HT1080 (cell line): ENCODE results near the gene DIAPH2. TPM values are rescaled to one million over a fixed set of nuclear protein-coding genes. Genes with fewer than 3 reads are reported as not detected.

Source experiments
- DNase-seq: peaks from one replicate; pipeline ENCODE4 v3.0.0-alpha.2; 2015; ENCODE audit warnings: low read depth
- total RNA-seq: library from RNA; depleted of rRNA; stranded (reverse); fragments of >200 nt; shearing (Covaris generic); gene quantifications from 2 replicates; pipeline ENCODE4 v1.2.3, GENCODE V29; 2014

The DIAPH2 gene
- total RNA-seq, 1 experiment from 2014 or later, result 7.6 TPM

GRCh38 chrX:97446298-97446882, 761.7 kb downstream of the DIAPH2 start:
- no peak for DNase-seq

- no peak for DNase-seq
Measured at GRCh38 chrX:97447306-97447705, 762.7 kb downstream of the DIAPH2 start.

GRCh38 chrX:97452283-97452682, 767.6 kb downstream of the DIAPH2 start:
- no peak for DNase-seq

DNA sequence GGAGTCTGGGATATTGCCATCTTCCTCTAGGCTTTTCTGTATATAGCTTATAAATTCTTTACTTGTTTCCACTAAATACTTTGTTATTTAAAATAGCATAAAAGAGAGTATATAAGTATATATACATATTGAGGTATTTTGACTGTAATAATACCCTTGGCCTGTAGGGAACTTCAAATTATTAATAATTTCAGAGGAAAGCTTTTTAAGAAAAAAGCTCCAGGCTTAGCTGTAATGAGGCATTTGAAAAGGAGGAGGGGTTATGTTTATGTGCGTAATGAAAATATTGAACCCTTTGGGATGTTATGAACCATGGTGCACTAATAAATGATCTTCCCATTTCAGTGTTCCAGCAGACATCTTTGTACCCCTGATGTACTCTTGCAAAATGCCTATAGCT, 777.1 kb downstream of the DIAPH2 start:
- no peak for DNase-seq

- DNase-seq, result peak; percentile 0
Measured at GRCh38 chrX:97471071-97471470, 786.4 kb downstream of the DIAPH2 start.

DNA sequence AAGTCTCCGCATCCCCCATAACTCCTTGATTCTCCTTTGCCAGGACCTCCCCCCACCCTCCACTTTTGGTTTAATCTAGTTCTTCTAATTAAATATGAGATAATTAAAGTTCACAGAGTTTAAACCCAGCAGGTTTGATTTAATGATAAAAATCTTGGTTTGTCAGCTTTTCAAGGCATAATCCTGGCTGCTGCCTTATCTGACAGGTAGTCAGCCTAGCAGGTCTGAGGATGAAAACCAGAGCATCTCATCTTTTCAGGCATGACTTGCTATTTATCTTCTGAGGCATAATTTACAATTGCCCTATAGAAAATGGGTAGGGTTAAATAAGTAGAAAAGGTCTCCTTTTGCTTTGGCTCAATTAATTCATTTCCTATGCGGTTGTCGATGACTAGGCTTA, 790.3 kb downstream of the DIAPH2 start:
- DNase-seq, result no peak

DNA sequence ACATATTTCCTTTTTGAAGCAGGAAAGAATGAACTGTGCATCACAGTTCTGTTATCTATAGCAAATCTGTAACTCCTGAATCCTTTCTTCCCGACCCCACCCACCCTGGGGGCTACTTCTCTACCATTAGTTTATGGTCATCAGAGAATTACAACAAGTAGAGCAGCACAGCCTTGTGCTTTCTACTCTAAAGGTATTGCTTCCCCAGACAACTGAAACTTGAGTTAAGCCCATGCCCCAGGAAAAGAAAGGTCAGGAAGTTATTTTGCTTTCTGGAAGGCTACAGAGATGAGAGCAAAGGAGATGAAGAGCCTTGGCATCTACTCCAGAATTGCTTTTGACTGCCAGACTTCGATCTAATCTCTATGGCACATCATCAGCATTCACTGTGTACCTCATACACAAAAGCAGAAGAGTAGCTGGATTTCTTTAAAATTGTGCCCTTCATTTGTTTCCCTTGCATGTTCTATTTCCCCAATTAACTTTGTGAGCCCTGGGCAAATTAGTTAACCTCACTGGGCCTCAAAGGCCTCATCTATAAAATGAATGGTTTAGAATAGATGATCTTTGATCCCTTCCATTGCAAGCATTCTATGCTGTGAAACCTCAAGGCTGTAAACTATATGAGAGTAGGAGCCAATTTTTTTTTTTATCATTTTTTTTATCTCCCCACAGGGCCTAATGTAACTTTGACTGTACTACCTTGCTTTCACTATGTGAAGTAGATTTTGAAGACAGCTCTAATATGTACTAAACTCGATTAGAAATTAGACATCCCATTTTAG, 794.7 kb downstream of the DIAPH2 start:
- no peak for DNase-seq

- no peak for DNase-seq
Measured at GRCh38 chrX:97481228-97481627, 796.6 kb downstream of the DIAPH2 start.

GRCh38 chrX:97482666-97483300, 798.1 kb downstream of the DIAPH2 start:
- DNase-seq, result no peak

- DNase-seq, result no peak
Measured at GRCh38 chrX:97490656-97491055, 806.0 kb downstream of the DIAPH2 start.

DNA sequence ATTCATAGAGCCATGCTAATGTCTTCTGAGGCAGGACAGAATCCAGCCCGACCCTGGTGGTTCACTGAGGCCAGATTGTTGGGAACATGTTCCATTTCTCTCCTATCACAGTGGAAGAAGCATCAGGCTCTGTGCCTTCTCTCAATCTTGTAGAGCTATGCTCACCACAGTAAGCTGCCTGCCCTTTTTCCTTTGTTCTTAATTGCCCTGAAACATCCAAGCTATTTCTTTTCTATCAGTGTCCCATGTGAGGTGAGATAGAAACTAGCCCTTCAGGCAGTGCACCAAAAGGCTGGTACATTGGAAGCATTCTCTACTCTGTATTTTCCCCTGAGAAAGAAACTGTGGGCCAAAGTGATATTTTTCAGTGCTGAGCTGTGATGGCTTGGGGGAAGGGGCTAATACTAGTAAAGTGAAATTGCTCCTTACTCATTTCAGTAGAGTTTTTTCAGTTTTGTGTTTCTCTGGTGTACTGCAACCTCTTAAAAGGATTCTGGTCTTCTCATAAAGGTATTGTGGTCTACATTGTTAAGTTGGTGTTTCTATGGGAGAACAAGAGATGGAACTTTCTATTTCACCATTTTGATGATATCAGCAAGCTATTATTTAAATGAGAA, 810.2 kb downstream of the DIAPH2 start:
- DNase-seq, result no peak

DNA sequence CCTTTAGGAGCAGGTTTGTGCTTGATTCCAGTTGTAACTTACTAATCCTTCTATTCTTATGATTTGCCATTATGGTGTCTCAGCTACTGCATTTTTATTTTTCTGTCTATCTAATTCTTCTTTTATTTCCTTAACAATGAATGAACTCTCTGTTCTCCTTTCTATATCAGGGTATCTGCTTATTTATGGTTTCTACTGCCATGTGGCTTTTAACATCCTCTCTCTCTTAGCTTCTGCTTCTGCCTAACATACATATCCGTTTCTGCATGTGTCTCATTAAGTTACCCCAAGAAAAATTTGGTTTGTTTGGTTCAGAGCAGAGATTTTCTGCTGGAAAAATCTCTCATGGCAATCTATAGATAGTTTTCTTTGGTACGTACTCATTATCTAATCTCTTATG, 813.5 kb downstream of the DIAPH2 start:
- no peak for DNase-seq

GRCh38 chrX:97504431-97504830, 819.8 kb downstream of the DIAPH2 start:
- DNase-seq, result no peak

DNA sequence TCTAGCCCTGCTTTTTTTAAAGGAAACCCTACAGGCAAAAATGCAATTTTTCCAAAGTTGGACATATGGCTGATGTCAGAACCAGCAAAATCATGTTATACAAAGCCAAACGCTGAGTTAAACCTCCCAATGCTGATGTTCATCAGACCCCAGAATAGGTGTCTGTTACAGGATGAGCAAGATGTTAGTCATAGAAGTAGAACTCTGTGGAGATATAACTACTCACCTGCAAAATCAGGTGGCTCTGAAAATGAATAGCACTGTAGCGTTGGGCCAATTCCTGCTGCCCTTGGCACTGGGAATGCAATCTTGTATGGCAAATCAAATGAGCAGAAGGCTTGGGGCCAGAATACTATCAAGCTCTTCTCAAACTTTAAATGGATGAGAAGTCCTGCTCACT, 833.1 kb downstream of the DIAPH2 start:
- DNase-seq, result no peak

GRCh38 chrX:97522307-97522706, 837.7 kb downstream of the DIAPH2 start:
- no peak for DNase-seq

DNA sequence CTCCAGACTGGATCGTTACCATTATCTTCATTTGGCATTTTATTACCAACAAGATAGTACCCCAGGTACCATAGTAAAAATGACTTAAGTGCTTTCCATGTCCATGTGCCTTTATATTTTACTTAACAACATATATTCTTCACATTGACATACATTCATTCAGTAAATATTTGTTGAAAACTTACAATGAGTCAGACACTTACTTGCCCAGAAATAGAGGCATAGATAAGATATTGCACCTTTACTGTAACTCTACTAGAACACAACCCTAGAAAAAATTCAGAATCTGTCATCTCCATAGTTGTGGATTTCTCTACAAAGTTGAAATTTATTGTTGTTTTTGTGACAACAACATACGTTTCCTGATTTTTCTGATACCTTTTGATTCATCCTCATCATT, 839.7 kb downstream of the DIAPH2 start:
- no peak for DNase-seq

- DNase-seq, result peak; percentile 79
Measured at GRCh38 chrX:97524997-97525396, 840.4 kb downstream of the DIAPH2 start.

DNA sequence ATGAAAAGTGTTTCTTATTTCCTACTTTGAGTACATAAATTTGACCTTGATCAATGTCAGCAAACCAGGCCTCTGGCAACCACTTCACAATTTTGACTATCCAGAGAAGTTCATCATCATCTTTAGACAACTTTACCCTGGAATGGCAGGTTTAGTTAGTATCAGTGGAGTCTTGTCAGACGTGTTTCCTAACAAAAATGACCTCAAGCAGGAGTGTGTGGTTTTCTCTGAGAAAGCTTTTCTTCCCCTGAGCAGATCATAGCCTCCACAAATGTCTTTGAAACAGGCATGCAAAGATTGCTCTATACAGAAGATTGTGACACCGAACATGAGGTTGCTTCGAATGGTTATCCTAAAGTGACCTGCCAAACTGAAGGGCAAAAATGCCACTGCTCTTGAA, 841.3 kb downstream of the DIAPH2 start:
- DNase-seq, result no peak

- DNase-seq, result no peak
Measured at GRCh38 chrX:97527725-97528124, 843.1 kb downstream of the DIAPH2 start.

- DNase-seq, result peak; percentile 45
Measured at GRCh38 chrX:97529536-97530200, 845.0 kb downstream of the DIAPH2 start.

DNA sequence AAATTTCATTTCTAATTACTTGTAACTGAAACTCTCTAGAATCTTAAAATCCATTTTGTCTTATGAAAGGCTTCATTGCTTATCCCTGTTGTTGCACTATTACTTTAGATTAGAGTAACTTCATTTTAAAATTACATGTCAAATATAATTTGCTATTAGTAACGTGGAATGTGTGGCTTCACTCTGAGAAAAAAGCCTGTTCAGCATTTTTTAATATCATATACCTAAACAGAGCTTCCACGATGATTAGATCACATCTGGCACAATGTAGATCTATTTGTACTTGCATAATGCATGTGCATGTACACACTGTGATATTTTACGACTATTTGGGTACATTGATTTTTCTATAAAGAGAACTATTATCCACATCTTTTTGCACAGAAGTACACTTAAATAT, 847.2 kb downstream of the DIAPH2 start:
- DNase-seq, result no peak

- DNase-seq, result no peak
Measured at GRCh38 chrX:97538745-97539144, 854.1 kb downstream of the DIAPH2 start.
